ENCODE measurements around the gene PTRH1.

DNA sequence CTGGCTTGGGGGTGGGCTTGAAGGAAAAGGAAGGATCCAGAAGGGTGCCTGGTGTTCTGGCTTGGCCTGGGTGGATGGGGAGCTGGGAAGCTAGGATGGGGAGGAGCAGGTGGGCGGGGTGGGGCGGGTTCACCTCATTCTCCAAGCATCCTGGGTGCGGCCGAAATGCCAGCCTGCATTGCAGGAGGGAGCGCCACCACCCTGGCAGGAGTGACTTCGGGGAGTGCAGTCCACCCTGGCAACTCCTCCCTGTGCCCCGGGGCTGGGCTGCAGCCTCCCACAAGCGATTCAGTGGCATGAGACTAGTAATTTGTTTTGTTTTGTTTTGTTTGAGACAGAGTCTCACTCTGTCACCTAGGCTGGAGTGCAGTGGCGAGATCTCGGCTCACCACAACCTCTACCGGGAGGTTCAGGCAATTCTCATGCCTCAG lies 5.9 kb upstream of the PTRH1 start:
- TF ChIP-seq GABPA (IDR thresholded peaks at IDR 0.05; ENCODE audit: low read depth) (no peak), NRF1 (IDR thresholded peaks at IDR 0.05; ENCODE audit: low read depth, low read length) (no peak), YY1 (IDR thresholded peaks at IDR 0.05; ENCODE audit: low read depth) (no peak), RAD21 (IDR thresholded peaks at IDR 0.05; ENCODE audit: low read length) (no peak), RFX5 (IDR thresholded peaks at IDR 0.05; ENCODE audit: low read length) (no peak), TAF1 (IDR thresholded peaks at IDR 0.05; ENCODE audit: borderline replicate concordance, low read depth, low read length) (no peak), POLR2AphosphoS5 (IDR thresholded peaks at IDR 0.05; ENCODE audit: low read depth, low read length) (no peak), GATA2 (CRISPR knock-in tag; IDR thresholded peaks at IDR 0.05) (no peak)
- TF ChIP-seq, protein P1, sequence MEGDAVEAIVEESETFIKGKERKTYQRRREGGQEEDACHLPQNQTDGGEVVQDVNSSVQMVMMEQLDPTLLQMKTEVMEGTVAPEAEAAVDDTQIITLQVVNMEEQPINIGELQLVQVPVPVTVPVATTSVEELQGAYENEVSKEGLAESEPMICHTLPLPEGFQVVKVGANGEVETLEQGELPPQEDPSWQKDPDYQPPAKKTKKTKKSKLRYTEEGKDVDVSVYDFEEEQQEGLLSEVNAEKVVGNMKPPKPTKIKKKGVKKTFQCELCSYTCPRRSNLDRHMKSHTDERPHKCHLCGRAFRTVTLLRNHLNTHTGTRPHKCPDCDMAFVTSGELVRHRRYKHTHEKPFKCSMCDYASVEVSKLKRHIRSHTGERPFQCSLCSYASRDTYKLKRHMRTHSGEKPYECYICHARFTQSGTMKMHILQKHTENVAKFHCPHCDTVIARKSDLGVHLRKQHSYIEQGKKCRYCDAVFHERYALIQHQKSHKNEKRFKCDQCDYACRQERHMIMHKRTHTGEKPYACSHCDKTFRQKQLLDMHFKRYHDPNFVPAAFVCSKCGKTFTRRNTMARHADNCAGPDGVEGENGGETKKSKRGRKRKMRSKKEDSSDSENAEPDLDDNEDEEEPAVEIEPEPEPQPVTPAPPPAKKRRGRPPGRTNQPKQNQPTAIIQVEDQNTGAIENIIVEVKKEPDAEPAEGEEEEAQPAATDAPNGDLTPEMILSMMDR (IDR thresholded peaks at IDR 0.05) = no peak
- TF ChIP-seq, protein P2, sequence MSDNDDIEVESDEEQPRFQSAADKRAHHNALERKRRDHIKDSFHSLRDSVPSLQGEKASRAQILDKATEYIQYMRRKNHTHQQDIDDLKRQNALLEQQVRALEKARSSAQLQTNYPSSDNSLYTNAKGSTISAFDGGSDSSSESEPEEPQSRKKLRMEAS (IDR thresholded peaks at IDR 0.05; ENCODE audit: low read depth) = no peak
- TF ChIP-seq, protein P3, sequence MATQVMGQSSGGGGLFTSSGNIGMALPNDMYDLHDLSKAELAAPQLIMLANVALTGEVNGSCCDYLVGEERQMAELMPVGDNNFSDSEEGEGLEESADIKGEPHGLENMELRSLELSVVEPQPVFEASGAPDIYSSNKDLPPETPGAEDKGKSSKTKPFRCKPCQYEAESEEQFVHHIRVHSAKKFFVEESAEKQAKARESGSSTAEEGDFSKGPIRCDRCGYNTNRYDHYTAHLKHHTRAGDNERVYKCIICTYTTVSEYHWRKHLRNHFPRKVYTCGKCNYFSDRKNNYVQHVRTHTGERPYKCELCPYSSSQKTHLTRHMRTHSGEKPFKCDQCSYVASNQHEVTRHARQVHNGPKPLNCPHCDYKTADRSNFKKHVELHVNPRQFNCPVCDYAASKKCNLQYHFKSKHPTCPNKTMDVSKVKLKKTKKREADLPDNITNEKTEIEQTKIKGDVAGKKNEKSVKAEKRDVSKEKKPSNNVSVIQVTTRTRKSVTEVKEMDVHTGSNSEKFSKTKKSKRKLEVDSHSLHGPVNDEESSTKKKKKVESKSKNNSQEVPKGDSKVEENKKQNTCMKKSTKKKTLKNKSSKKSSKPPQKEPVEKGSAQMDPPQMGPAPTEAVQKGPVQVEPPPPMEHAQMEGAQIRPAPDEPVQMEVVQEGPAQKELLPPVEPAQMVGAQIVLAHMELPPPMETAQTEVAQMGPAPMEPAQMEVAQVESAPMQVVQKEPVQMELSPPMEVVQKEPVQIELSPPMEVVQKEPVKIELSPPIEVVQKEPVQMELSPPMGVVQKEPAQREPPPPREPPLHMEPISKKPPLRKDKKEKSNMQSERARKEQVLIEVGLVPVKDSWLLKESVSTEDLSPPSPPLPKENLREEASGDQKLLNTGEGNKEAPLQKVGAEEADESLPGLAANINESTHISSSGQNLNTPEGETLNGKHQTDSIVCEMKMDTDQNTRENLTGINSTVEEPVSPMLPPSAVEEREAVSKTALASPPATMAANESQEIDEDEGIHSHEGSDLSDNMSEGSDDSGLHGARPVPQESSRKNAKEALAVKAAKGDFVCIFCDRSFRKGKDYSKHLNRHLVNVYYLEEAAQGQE (IDR thresholded peaks at IDR 0.05; ENCODE audit: low read depth, low read length) = no peak
